Measurements from ENCODE around the gene SYNE2. TPM values are rescaled to one million over a fixed set of nuclear protein-coding genes. Genes with fewer than 3 reads are reported as not detected.

The SYNE2 gene
- total and polyA plus RNA-seq, 2 of the 8 experiments (the other 6 are each of a cell fraction or from before 2014, with no cell fraction given): 32.6 to 46.1 TPM

- 93% methylated on average over 3 of the region's 3 CpGs; no CpG with 5 or more reads in 1 of the 2 experiments for WGBS, 2 experiments (ENCODE audit: extremely low coverage in 1 of 2, insufficient coverage in 1 of 2, insufficient read length in 1 of 2, insufficient replicate concordance in 2 of 2, low coverage in 1 of 2, low lambda C conversion rate in 2 of 2, missing lambda C conversion rate in 1 of 2)
- CTCF ChIA-PET (ENCODE audit: partially characterized antibody): no interaction called here
- no peak for TF ChIP-seq MAFK (IDR thresholded peaks at IDR 0.05; ENCODE audit: low read depth, low read length)
- TF ChIP-seq MAX (IDR thresholded peaks at IDR 0.05): no peak
Measured at GRCh38 chr14:64247195-64247594, 394.4 kb downstream of the SYNE2 start.

More at GRCh38 chr14:64247195-64247594, 394.4 kb downstream of the SYNE2 start:
- Histone ChIP-seq H3K14ac (ENCODE audit: insufficient read length) (no peak overlapping the region), H3K18ac (ENCODE audit: extremely low read depth, low read length) (no peak overlapping the region), H2BK5ac (ENCODE audit: low read depth, low read length) (no peak overlapping the region), H3K23ac (ENCODE audit: insufficient read length) (no peak overlapping the region), H2BK120ac (replicated peaks; ENCODE audit: low read depth, low read length) (no peak overlapping the region), H2AK5ac (ENCODE audit: low read depth, low read length) (no peak overlapping the region), H2AFZ (ENCODE audit: low read length) (no peak overlapping the region), H4K5ac (ENCODE audit: insufficient read length, low read depth, low read length) (no peak overlapping the region), H3K27me3 (replicated peaks in 1 of 4; ENCODE audit: control insufficient read depth in 3 of 4, extremely low read depth in 1 of 4, insufficient read depth in 3 of 4, low read length in 3 of 4) (no peaks in the 10 kb centered on the region; a peak in 1 of 7 replicates), H3K56ac (replicated peaks; ENCODE audit: insufficient read length, low read depth, low read length) (no peak overlapping the region), H4K20me1 (replicated peaks in 1 of 2; ENCODE audit: control insufficient read depth in 1 of 2, insufficient read depth in 2 of 2, low read length in 2 of 2) (no peaks in the 10 kb centered on the region), H2BK20ac (ENCODE audit: low read length) (no peak overlapping the region), H3K4me3 (ENCODE audit: extremely low read depth in 1 of 4, insufficient read depth in 2 of 4, low read depth in 3 of 4, low read length in 4 of 4) (no peak overlapping the region), H2BK12ac (ENCODE audit: low read depth, low read length) (no peak overlapping the region), H3K23me2 (ENCODE audit: low read depth, low read length) (no peaks in the 10 kb centered on the region), H3K4me2 (ENCODE audit: insufficient read depth in 1 of 2, low read depth in 2 of 2, low read length in 2 of 2) (no peak overlapping the region), H4K8ac (ENCODE audit: extremely low read depth, insufficient read depth, low read length) (no peak overlapping the region), H2BK15ac (ENCODE audit: low read length) (no peak overlapping the region), H3K79me2 (ENCODE audit: control insufficient read depth in 1 of 2, insufficient read depth in 2 of 2, low read length in 2 of 2) (no peaks in the 10 kb centered on the region), H3K79me1 (ENCODE audit: low read depth, low read length) (no peaks in the 10 kb centered on the region), H3K9me3 (ENCODE audit: insufficient read depth in 2 of 2, low read depth in 1 of 2, low read length in 1 of 2) (no peaks in the 10 kb centered on the region), H3K27ac (ENCODE audit: low read depth, low read length) (no peak overlapping the region), H4K91ac (replicated peaks; ENCODE audit: insufficient read length, low read length) (no peak overlapping the region), H3K4ac (replicated peaks; ENCODE audit: insufficient read length, low read depth, low read length) (no peak overlapping the region), H3K36me3 (ENCODE audit: control insufficient read depth in 2 of 4, insufficient read depth in 4 of 4, low read length in 3 of 4) (no peaks in the 10 kb centered on the region), H3K4me1 (replicated peaks in 1 of 4; ENCODE audit: control insufficient read depth in 3 of 4, insufficient read depth in 4 of 4, low read length in 3 of 4) (no peaks in the 10 kb centered on the region), H3K9ac (replicated peaks in 1 of 4; ENCODE audit: extremely low read depth in 1 of 4, low read depth in 3 of 4, low read length in 3 of 4) (no peak overlapping the region)
- FAIRE-seq: no peak
- no peak for DNase-seq (ENCODE audit: low read depth in 1 of 2, low spot score in 2 of 2)
- POLR2A ChIA-PET (ENCODE audit: partially characterized antibody): no interaction called here

All from H1 (cell line).